ENCODE data around the gene DIAPH2. TPM values are rescaled to one million over a fixed set of nuclear protein-coding genes. Genes with fewer than 3 reads are reported as not detected.

The DIAPH2 gene
- total RNA-seq, 4 donors from 2014 or later: 41.8 to 64.5 (median 54.5) TPM

GRCh38 chrX:97482666-97483300, 798.1 kb downstream of the DIAPH2 start:
- 71% methylated on average over 1 of the region's 1 CpG for WGBS
- no peaks in the 10 kb centered on the region for H3K9me3 ChIP-seq
- no peaks in the 10 kb centered on the region for H3K36me3 ChIP-seq
- no peaks in the 10 kb centered on the region for H3K4me1 ChIP-seq
- TF ChIP-seq POLR2A (IDR thresholded peaks at IDR 0.05; ENCODE audit: low read depth): no peak
- intact Hi-C loops (cut with DNase I): no loop called here
- H3K27me3 ChIP-seq: no peaks in the 10 kb centered on the region
- no peak for DNase-seq (ENCODE audit: extremely low spot score)
- no peak overlapping the region for H3K4me3 ChIP-seq
- H3K27ac ChIP-seq (replicated peaks in 1 of 4): no peak overlapping the region

- no peak for DNase-seq (ENCODE audit: extremely low spot score)
Measured at GRCh38 chrX:97490656-97491055, 806.0 kb downstream of the DIAPH2 start.

GRCh38 chrX:97494756-97495372, 810.2 kb downstream of the DIAPH2 start:
- no peaks in the 10 kb centered on the region for H3K4me1 ChIP-seq
- WGBS: 100% methylated on average over 1 of the region's 1 CpG

More at GRCh38 chrX:97490656-97491055, 806.0 kb downstream of the DIAPH2 start:
- no peaks in the 10 kb centered on the region for H3K36me3 ChIP-seq
- intact Hi-C loops (cut with DNase I): no loop called here
- TF ChIP-seq POLR2A (IDR thresholded peaks at IDR 0.05; ENCODE audit: low read depth): no peak
- H3K4me1 ChIP-seq: no peaks in the 10 kb centered on the region
- 86% methylated on average over 2 of the region's 2 CpGs for WGBS
- H3K9me3 ChIP-seq: peaks cover 0 to 4% (median 0%) of the 10 kb centered on the region in 4 donors
- H3K27ac ChIP-seq (replicated peaks in 1 of 4): no peak overlapping the region
- no peaks in the 10 kb centered on the region for H3K27me3 ChIP-seq
- H3K4me3 ChIP-seq: no peak overlapping the region

GRCh38 chrX:97498093-97498492, 813.5 kb downstream of the DIAPH2 start:
- no peaks in the 10 kb centered on the region for H3K27me3 ChIP-seq
- TF ChIP-seq POLR2AphosphoS5 (IDR thresholded peaks at IDR 0.05) (no peak), POLR2A (IDR thresholded peaks at IDR 0.05; ENCODE audit: low read depth) (no peak), EP300 (IDR thresholded peaks at IDR 0.05) (no peak), CTCF (IDR thresholded peaks at IDR 0.05) (no peak)
- intact Hi-C loops (cut with DNase I): no loop called here
- DNase-seq (ENCODE audit: extremely low spot score): no peak
- H3K4me3 ChIP-seq: no peak overlapping the region
- no peaks in the 10 kb centered on the region for H3K36me3 ChIP-seq
- no peaks in the 10 kb centered on the region for H3K4me1 ChIP-seq
- H3K9me3 ChIP-seq: peaks cover 0 to under 1% (median 0%) of the 10 kb centered on the region in 4 donors
- WGBS: 78% methylated on average over 2 of the region's 2 CpGs
- H3K27ac ChIP-seq (replicated peaks in 1 of 4): no peak overlapping the region

More at GRCh38 chrX:97494756-97495372, 810.2 kb downstream of the DIAPH2 start:
- Histone ChIP-seq H3K9me3 (peaks cover 0 to 4% (median 0%) of the 10 kb centered on the region in 4 donors), H3K27me3 (no peaks in the 10 kb centered on the region), H3K36me3 (no peaks in the 10 kb centered on the region), H3K27ac (replicated peaks in 1 of 4) (no peak overlapping the region), H3K4me3 (no peak overlapping the region)
- TF ChIP-seq POLR2A (IDR thresholded peaks at IDR 0.05; ENCODE audit: low read depth) (no peak), EP300 (IDR thresholded peaks at IDR 0.05) (no peak), CTCF (IDR thresholded peaks at IDR 0.05) (no peak), POLR2AphosphoS5 (IDR thresholded peaks at IDR 0.05) (no peak)
- intact Hi-C loops (cut with DNase I): no loop called here
- no peak for DNase-seq (ENCODE audit: extremely low spot score)

- H3K27ac ChIP-seq (replicated peaks in 1 of 4): no peak overlapping the region
- H3K9me3 ChIP-seq: no peaks in the 10 kb centered on the region
- H3K36me3 ChIP-seq: no peaks in the 10 kb centered on the region
- DNase-seq (ENCODE audit: extremely low spot score): no peak
- intact Hi-C loops (cut with DNase I): no loop called here
- TF ChIP-seq CTCF (IDR thresholded peaks at IDR 0.05) (no peak), POLR2A (IDR thresholded peaks at IDR 0.05; ENCODE audit: low read depth) (no peak), EP300 (IDR thresholded peaks at IDR 0.05) (no peak), POLR2AphosphoS5 (IDR thresholded peaks at IDR 0.05) (no peak)
- no peaks in the 10 kb centered on the region for H3K4me1 ChIP-seq
- H3K27me3 ChIP-seq: no peaks in the 10 kb centered on the region
- H3K4me3 ChIP-seq: no peak overlapping the region
Measured at GRCh38 chrX:97504431-97504830, 819.8 kb downstream of the DIAPH2 start.

Data from esophagus muscularis mucosa (tissue), 4 donors.